HG03039 (cell line): ENCODE results near the gene ACSS1.

Source experiments
- ATAC-seq: cut with Tn5 transposase; IDR thresholded peaks from one replicate; pipeline ENCODE4 v1.9.1; 2021; ENCODE audit warnings: mild to moderate bottlenecking, moderate library complexity; ENCODE audit not compliant: unreplicated experiment

Gene ACSS1

GRCh38 chr20:25033265-25033923 is 24.5 kb downstream of the ACSS1 start:
- ATAC-seq = no peak

DNA sequence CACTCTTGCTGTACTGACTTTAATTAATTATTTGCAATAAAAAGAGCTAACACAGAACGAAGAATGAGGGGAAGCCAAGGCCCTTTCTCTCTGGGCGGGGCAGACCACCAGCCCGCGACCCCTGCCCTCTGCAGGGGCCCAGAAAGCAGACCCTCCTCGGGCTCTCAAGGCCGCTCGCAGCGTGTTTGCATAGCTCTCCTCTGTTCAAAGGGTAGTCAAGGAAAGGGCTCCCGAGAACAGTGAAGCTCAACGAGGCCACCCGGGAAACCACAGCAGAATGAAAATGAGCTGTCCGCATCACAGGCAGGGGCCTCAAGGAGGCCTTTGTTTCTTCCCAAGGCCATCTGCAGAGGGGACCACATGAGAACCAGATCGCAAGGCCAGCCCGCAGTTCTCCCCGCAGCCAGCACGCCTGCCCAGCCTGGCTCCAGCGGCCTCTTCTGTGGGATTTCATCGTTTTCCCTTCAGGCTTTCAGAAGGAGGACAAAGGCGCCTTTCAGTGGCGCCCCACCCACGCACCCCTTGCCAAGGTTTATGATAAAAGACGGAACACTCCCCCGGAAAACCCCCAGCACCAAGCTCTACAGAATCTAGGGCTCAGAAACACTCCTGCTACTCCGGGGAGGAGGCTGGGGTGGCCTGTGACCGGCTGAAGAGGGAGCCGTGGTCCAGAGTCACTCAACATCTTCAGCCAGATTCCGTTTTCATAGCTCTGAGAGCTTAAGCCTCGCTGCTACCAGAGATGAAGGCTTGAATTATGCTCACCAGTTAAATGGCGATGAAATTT is 25.3 kb downstream of the ACSS1 start:
- no peak for ATAC-seq

DNA sequence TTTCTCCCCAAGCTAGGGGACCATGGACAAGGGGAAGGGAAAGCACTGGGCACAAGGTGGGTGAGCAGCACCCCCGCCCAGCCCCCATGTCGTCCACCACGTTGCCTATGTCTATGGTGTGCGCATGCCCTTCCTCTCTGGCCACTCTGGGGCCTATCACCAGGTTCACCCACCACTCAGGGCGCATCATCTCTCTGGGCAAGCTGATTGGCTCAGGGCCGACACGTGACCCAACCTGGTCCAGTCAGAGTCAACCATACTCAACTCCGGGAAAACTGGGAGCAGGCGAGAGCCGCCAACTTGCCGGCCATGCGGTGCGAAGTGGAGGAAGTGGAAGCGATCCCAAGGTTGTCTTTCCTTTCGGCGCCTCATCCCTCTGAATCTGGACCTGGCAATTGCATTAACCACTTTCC is 25.9 kb downstream of the ACSS1 start:
- no peak for ATAC-seq

DNA sequence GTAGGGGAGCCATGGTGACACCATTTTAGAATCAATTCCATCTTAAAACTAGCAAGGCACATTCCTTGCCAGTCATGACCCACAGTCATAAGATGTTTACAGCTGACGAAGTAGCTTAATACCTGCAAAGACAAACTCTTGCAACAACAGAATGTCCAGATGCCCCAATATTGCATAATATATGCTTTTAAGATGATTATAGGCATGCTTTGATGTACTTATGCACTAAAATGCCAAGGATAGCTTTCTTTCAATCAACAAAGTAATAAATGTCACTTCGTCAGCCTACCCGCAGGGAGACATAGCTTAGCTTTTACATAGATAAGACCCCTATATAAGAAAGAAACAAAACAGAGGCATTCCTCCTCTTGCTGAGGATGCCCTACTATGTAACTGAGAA is 26.7 kb downstream of the ACSS1 start:
- no peak for ATAC-seq

DNA sequence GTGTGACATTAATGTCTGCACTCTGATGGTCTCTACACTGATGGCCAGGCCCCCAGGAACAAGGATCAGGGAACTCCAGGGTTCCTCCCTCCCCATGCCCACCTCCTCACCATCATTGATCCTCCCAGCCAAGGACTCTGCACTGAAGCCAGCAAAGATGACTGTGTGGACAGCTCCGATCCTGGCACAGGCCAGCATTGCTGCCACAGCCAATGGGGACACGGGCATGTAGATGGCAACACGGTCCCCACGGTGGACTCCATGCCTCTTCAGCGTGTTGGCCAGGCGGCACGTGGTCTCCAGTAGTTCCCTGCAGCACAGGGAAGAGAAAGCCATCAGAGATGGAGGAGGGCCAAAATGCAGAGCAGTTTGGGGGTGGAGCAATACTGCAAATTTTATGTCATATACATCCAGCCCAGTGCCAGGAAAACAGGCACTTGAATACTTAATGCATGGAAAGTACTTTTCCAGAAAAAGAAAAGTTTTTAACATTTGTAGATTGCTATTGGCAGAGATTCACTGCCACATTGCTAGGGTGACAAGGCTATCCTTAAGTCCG is 27.2 kb downstream of the ACSS1 start:
- ATAC-seq = no peak

GRCh38 chr20:25030007-25030648 is 27.8 kb downstream of the ACSS1 start:
- no peak for ATAC-seq

DNA sequence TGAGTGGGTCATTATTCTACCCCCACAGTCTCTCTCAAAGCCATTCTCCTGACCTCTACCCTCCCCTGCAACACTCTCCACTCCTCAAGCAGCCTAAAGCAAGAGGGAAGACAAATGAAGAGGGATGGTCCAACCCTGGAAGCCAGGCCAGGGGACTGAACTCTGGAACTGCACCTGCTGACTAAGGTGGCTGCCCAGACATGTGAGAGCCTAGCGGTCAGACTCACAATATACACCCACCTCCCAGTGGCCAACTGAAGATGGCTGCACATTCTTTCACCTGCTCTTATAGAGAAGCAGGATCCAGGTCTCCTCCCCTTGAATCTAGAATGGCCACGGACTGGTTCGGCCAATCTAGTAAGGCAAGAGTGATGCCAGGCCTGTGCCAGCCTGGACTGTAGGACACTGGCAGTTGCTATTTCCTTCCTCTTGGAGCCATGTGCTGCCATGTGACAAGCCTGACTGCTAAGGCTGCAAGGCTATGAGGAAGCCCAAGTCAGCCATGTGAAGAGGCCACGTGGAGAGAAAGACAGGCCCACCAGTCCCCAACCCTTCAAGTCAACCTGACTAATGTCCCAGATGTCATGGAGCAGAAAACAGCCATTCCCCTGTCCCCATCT is 31.8 kb downstream of the ACSS1 start:
- no peak for ATAC-seq

DNA sequence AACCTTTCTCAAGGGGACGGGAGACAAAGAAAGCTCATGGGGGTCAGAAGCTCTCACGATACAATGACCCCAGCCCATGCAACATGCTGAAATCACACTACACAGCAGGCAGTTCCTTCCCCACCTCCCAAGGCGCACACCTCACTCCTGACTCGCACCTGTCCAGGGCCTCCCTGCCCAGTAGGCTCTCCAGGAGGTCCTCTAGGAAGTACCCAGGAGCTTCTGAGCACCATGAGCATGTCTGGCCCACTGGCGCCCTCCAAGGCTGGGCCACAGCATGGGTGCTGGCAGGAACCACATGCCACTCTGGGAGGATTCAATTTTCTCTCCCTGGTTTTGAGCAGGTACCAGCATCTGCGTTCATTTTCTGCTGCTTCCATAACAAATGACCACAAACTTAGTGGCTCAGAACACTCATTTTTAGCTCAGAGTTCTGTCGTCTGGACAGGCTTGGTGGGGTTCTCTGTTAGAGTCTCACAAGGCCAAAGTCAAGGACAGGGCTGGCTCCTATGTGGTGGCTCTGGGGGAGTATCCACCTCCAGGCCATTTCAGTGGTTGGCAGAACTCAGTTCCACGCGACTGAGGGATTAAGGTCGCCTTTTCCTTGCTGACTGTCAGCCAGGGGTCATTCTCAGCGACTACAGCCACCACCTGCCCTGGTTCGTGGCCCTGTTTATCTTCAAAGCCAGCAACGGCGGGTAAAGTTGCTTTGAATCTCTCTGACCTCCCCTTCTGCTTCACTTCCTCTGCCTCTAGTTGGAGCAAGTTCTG is 32.7 kb downstream of the ACSS1 start:
- no peak for ATAC-seq

GRCh38 chr20:25024171-25024570 is 33.8 kb downstream of the ACSS1 start:
- ATAC-seq = no peak

DNA sequence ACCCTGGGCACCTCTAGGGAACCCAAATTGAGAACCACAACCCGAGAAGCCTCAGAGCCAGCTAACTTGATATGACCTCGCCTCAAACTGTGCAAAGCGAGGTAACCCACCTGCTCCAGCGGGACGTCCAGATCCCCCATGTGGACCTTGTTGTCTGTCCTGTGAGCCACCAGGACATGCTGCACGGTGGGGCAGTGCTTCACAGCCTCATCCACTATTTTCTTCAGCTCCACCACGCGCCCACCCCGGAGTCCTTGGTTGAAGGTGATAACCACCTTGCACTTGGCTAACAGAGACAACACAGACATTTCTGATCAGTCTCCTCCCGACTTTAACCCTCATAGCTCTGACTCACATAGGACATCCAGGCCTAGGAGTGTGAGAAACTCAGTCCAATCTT is 34.6 kb downstream of the ACSS1 start:
- ATAC-seq = no peak

DNA sequence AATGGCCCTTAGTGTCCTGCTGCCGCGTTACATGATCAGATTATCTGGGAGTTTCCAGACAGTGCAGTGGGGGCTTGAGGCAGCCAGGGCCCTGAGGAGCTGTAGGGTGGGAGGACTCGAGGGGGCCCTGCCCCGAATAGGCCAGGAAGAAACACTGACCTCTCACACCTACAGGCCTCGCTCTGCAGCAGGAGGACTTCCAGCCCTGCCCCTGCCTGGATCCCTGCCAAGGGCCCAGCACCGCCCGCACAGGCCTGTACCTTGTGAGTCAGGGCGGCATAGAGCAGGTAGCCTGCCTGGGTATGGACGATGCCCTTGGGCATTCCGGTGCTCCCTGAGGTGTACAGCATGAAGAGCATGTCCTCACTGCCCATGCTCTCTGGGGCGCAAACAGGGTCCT is 35.3 kb downstream of the ACSS1 start:
- no peak for ATAC-seq

GRCh38 chr20:25021336-25021735 is 36.6 kb downstream of the ACSS1 start:
- no peak for ATAC-seq

GRCh38 chr20:25020901-25021301 is 37.0 kb downstream of the ACSS1 start:
- no peak for ATAC-seq

DNA sequence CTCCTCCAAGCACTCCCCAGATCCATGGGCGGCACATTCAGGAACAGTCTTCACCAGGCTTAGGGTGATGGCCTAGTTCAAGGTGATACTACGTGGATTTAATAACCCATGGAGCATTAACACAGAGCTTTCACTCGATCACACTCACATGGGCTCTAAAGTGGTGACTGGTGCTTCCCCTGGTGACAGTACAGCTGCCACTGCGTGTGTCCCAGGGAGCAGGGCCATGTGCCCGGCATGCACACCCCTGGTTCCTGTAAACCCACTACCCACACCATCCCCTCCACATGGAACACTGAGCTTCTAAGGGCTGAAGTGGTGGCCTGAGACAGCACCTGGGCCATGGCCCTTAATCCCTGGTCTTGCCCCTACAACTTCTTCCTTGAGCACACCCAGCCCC is 37.6 kb downstream of the ACSS1 start:
- ATAC-seq = no peak

- ATAC-seq = no peak
These were observed 38.4 kb downstream of the ACSS1 start for GRCh38 chr20:25019381-25020155.

DNA sequence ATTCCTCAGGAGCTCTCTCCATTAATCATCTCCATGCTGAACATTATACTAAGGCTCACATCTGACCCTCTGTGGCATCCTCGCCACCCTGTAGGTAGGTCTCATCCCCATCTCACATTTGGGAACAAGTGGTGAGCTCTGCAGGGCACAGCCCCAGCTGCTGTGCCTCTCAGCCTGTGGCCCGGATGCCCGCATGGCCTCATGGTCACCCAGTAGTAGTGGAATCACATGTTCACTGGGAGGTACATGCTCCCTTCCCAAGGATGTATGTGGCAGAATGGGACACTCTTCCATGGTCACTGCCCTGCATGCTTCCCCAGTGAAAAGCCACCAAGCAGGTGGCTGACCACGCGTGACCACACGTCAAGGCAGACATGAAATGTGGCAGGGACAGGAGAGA is 39.1 kb downstream of the ACSS1 start:
- ATAC-seq = no peak

GRCh38 chr20:25018425-25018824 is 39.5 kb downstream of the ACSS1 start:
- no peak for ATAC-seq

GRCh38 chr20:25017257-25017803 is 40.6 kb downstream of the ACSS1 start:
- ATAC-seq = no peak

GRCh38 chr20:25016471-25016870 is 41.5 kb downstream of the ACSS1 start:
- ATAC-seq = no peak

DNA sequence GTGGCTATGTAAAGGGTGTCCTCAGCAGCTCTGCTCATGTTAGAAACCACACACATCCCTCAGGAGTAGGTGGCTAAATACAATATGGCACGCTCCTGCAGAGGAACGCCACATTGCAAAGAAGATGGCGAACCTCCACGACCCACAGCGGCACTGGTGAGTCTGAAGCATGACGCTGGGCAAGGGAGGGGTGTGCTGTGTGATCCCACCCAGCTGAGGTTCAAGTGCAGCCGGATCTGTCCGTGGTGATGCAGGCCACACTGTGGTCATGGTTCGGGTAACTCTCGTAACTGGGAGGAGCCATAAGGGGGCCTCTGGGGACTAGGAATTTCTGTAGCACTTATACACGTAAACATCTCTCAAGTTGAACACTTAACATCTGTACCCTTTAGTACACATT is 42.0 kb downstream of the ACSS1 start:
- ATAC-seq = no peak
